Measurements from ENCODE around the gene SHROOM1. TPM values are rescaled to one million over a fixed set of nuclear protein-coding genes. Genes with fewer than 3 reads are reported as not detected.

The SHROOM1 gene
- total RNA-seq, 1 experiment from 2014 or later: 22.7 TPM

- Mint-ChIP-seq H3K27me3 (ENCODE audit: insufficient read depth, unreplicated experiment) (no peaks in the 10 kb centered on the region), H3K27ac (ENCODE audit: low read depth, unreplicated experiment) (no peak overlapping the region), H3K9me3 (ENCODE audit: unreplicated experiment) (no peaks in the 10 kb centered on the region), H3K36me3 (ENCODE audit: insufficient read depth, unreplicated experiment) (no peaks in the 10 kb centered on the region), H3K4me1 (ENCODE audit: insufficient read depth, unreplicated experiment) (peaks cover 13% of the 10 kb centered on the region), H3K4me3 (ENCODE audit: unreplicated experiment) (no peak overlapping the region)
- POLR2A ChIA-PET: interaction anchor here (0.7 to 1.4 kb wide), 3 partner anchors 9 to 104 kb away, joined by 3 to 7 read pairs (median 5); no protein-coding TSS in a partner anchor
- DNase-seq (ENCODE audit: unreplicated experiment): no peak
- intact Hi-C loops (cut with micrococcal nuclease): no loop called here
- TF ChIP-seq CTCF (IDR thresholded peaks at IDR 0.05; ENCODE audit: unreplicated experiment): no peak
- BruUV-seq (replicated peaks): no TSS peak
- CTCF ChIA-PET: interaction anchor here (0.6 to 1.6 kb wide), 2 partner anchors 17 to 254 kb away, joined by 3 to 5 read pairs; no protein-coding TSS in a partner anchor
Observed at GRCh38 chr5:132781029-132781428, 49.4 kb downstream of the SHROOM1 start.

- POLR2A ChIA-PET: interaction anchor here (1.4 kb wide), 1 partner anchor 19 kb away, joined by 5 read pairs; no protein-coding TSS in a partner anchor
- Mint-ChIP-seq H3K9me3 (ENCODE audit: unreplicated experiment) (no peaks in the 10 kb centered on the region), H3K27ac (ENCODE audit: low read depth, unreplicated experiment) (no peak overlapping the region), H3K36me3 (ENCODE audit: insufficient read depth, unreplicated experiment) (no peaks in the 10 kb centered on the region), H3K4me3 (ENCODE audit: unreplicated experiment) (no peak overlapping the region), H3K4me1 (ENCODE audit: insufficient read depth, unreplicated experiment) (peaks cover 15% of the 10 kb centered on the region), H3K27me3 (ENCODE audit: insufficient read depth, unreplicated experiment) (no peaks in the 10 kb centered on the region)
- CTCF ChIA-PET: interaction anchor here (1.6 kb wide), 1 partner anchor 18 kb away, joined by 5 read pairs; no protein-coding TSS in a partner anchor
- no TSS peak for BruUV-seq (replicated peaks)
- no peak for DNase-seq (ENCODE audit: unreplicated experiment)
- intact Hi-C loops (cut with micrococcal nuclease): no loop called here
- TF ChIP-seq CTCF (IDR thresholded peaks at IDR 0.05; ENCODE audit: unreplicated experiment): no peak
Observed at GRCh38 chr5:132780577-132780976, 49.9 kb downstream of the SHROOM1 start.

- no peak for TF ChIP-seq CTCF (IDR thresholded peaks at IDR 0.05; ENCODE audit: unreplicated experiment)
- DNase-seq (ENCODE audit: unreplicated experiment): no peak
- POLR2A ChIA-PET: no interaction called here
- Mint-ChIP-seq H3K9me3 (ENCODE audit: unreplicated experiment) (no peaks in the 10 kb centered on the region), H3K27me3 (ENCODE audit: insufficient read depth, unreplicated experiment) (no peaks in the 10 kb centered on the region), H3K27ac (ENCODE audit: low read depth, unreplicated experiment) (no peak overlapping the region), H3K4me3 (ENCODE audit: unreplicated experiment) (no peak overlapping the region), H3K4me1 (ENCODE audit: insufficient read depth, unreplicated experiment) (peaks cover 21% of the 10 kb centered on the region), H3K36me3 (ENCODE audit: insufficient read depth, unreplicated experiment) (no peaks in the 10 kb centered on the region)
- intact Hi-C loops (cut with micrococcal nuclease): no loop called here
- CTCF ChIA-PET: no interaction called here
- no TSS peak for BruUV-seq (replicated peaks)
Observed at GRCh38 chr5:132779961-132780360, 50.5 kb downstream of the SHROOM1 start.

GRCh38 chr5:132778856-132779255 lies 51.6 kb downstream of the SHROOM1 start:
- TF ChIP-seq CTCF (IDR thresholded peaks at IDR 0.05; ENCODE audit: unreplicated experiment): no peak
- Mint-ChIP-seq H3K4me3 (ENCODE audit: unreplicated experiment) (no peak overlapping the region), H3K9me3 (ENCODE audit: unreplicated experiment) (no peaks in the 10 kb centered on the region), H3K27me3 (ENCODE audit: insufficient read depth, unreplicated experiment) (no peaks in the 10 kb centered on the region), H3K27ac (ENCODE audit: low read depth, unreplicated experiment) (no peak overlapping the region), H3K4me1 (ENCODE audit: insufficient read depth, unreplicated experiment) (peaks cover 28% of the 10 kb centered on the region), H3K36me3 (ENCODE audit: insufficient read depth, unreplicated experiment) (no peaks in the 10 kb centered on the region)
- CTCF ChIA-PET: interaction anchor here (0.5 to 2.1 kb wide), 5 partner anchors 20 to 694 kb away, joined by 3 to 14 read pairs (median 3); no protein-coding TSS in a partner anchor
- no peak for DNase-seq (ENCODE audit: unreplicated experiment)
- POLR2A ChIA-PET: interaction anchor here (2.3 kb wide), 1 partner anchor 41 kb away, joined by 14 read pairs; the partner anchor contains the start of gene KIF3A
- BruUV-seq (replicated peaks): no TSS peak
- intact Hi-C loops (cut with micrococcal nuclease): no loop called here
